Measurements from ENCODE around the gene IGSF9.

IGSF9 gene

DNA sequence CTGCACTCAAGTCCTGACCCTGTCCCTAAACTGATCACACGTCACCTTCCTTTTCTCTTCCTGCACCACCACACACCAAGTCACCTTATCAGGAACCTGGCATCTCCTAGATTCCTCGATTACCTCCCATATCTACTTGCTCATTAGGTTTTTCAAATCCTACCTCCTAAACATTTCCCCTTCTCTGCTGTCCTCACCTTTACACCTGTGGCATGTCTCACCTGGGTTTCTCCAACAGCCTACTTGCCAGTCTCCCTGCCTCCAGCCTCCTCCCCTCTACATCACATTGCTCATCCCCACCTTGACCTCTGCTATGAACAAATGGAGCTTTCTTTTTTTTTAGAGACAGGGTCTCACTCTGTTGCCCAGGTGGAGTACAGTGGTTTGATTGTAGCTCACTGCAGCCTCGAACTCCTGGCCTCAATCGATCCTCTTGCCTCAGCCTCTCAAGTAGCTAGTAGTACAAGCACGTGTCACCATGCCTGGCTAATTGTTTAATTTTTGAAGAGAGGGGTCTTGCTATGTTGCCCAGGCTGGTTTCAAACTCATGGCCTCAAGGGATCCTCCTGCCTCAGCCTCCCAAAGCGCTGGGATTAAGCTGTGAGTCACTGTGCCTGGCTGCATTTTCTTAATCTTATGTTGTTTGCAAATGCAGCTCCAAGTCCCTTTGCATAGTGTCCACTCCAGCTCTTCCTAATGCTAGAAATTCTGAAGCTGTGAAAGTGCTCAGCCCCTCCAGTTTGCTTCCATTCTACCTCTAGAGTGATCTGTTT, 6.3 kb downstream of the IGSF9 start:
- H3K4me3 ChIP-seq (ENCODE audit: low read depth, low read length), result no peak overlapping the region
- no peak for DNase-seq (ENCODE audit: low read depth)
- TF ChIP-seq, protein P1, sequence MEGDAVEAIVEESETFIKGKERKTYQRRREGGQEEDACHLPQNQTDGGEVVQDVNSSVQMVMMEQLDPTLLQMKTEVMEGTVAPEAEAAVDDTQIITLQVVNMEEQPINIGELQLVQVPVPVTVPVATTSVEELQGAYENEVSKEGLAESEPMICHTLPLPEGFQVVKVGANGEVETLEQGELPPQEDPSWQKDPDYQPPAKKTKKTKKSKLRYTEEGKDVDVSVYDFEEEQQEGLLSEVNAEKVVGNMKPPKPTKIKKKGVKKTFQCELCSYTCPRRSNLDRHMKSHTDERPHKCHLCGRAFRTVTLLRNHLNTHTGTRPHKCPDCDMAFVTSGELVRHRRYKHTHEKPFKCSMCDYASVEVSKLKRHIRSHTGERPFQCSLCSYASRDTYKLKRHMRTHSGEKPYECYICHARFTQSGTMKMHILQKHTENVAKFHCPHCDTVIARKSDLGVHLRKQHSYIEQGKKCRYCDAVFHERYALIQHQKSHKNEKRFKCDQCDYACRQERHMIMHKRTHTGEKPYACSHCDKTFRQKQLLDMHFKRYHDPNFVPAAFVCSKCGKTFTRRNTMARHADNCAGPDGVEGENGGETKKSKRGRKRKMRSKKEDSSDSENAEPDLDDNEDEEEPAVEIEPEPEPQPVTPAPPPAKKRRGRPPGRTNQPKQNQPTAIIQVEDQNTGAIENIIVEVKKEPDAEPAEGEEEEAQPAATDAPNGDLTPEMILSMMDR (IDR thresholded peaks at IDR 0.05; ENCODE audit: control insufficient read depth, extremely low read depth, insufficient read depth), result no peak

DNA sequence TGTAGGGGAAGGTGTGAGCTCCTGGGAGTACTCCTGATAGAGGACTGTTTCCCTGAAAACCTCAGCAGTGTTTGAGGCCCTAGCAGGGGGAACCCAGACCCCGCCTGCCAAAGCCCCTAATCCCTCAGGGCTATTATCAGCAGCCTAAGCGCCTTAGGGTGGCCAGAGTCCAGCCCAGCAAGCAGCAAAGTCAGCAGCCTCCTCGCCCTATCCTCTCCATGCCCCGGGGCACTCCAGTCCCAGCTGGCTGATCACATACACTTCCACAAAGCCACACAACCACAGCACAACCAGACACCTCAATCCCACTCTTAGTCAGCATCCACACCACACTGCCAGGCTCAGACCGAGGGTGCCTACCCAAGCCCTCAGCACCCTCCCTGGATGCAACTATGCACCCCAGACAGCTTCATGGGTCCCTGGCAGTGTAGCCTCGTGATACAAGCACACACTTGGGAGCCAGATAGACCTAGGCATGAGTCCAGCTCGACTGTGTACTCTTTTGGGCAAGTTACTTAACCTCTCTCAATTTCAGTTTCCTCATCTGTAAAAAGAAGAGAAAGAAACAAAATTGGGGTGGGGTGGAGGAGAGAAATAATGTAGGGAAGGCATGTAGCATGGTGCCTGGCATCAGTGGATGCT, 7.1 kb downstream of the IGSF9 start:
- no peak overlapping the region for H3K4me3 ChIP-seq (ENCODE audit: low read depth, low read length)

DNA sequence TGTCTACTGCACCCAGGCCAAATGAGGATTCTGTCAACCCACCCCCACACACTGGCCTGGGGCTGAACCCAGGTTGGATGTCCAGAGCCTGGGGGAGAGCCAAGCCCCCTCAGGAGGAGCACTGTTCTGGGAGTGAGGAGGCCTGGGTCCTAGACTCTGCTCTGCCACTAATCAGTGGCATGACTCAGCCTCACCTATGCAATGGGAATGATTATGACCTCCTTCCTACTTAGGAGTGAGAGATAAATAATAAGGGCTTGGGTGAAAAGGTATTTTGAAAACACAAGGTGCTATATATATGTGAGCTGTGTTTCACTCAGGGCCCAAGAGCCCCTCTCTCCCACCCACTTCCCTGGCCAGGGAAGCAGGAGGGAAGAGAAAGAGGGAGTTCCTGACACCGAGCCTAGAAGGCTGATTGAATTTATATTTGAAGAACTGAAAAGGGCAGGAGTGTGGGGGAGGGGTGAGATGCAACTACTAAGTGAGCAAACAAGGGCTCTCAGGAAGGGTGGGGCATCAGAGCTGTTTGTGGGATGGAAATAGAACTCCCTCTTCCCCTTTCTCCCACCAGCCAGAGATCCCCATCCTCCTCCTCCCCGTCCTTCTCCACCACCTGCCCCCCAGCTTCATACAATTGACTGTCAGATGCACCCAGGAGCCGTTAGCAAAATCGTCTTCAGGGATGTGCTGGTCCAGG, 8.2 kb downstream of the IGSF9 start:
- H3K4me3 ChIP-seq (ENCODE audit: low read depth, low read length), result no peak overlapping the region
- DNase-seq (ENCODE audit: low read depth), result no peak
- TF ChIP-seq, protein P1 (IDR thresholded peaks at IDR 0.05; ENCODE audit: control insufficient read depth, extremely low read depth, insufficient read depth), result no peak

More for the DNA sequence above, 7.1 kb downstream of the IGSF9 start:
- TF ChIP-seq, protein P1 (IDR thresholded peaks at IDR 0.05; ENCODE audit: control insufficient read depth, extremely low read depth, insufficient read depth), result no peak
- DNase-seq (ENCODE audit: low read depth), result no peak

DNA sequence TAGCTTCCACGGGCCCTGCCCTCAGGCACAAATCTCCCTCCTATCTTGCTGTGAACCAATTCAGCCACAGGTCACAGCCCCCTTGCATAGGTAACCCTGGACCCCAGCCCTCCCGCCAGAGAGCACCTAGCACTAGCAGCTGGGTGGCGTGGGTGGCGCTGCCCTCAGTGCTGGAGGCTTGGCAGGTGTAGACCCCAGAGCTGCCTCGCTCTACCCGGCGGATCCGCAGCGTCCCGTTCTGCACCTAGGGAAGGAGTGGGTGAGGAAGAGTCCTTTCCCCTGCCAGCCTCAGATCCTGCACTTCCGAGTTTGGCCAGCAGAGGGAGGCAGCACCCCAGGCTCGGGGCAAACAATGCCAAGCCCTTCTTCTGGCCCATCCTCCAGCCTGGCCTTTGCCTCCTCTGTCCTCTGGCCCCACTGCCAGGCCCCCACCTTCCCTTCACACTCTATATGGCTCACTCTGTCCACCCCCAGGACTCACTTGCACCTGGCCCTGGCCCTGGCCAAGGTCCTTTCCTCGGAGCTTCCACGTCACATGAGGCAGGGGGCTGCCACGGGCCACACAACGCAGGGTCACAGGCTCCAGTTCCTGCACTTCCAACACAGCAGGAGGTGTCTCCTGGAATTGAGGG, 9.0 kb downstream of the IGSF9 start:
- no peak for DNase-seq (ENCODE audit: low read depth)

DNA sequence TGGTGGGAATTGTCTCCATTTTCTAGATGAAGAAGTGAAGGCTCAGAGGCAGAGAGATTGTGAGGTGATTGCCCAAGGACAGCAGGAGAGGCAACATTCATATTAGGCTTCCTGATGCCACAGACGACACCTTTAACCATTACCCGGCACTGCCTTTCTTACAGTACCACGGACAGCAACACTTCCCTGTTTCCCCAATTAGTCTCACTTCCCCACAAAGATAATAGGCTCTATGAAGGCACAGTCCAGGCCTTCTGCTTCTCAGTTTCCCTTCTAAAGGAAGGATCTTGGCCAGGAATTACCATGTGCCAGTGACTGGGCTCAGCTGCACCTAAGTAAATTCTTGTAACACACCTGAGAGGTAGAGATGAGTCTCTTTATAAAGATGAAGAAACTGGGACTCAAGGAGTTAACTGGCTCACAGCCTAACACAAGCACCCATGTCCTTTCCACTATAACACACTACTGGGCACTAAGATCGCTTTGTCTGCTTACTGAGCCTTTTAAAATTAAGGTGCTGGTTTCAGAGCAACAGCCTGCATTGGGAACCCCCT, 9.6 kb downstream of the IGSF9 start:
- H3K4me3 ChIP-seq (ENCODE audit: low read depth, low read length), result no peak overlapping the region
- TF ChIP-seq, protein P1 (IDR thresholded peaks at IDR 0.05; ENCODE audit: control insufficient read depth, extremely low read depth, insufficient read depth), result no peak
- DNase-seq (ENCODE audit: low read depth), result no peak

More for the DNA sequence above, 9.0 kb downstream of the IGSF9 start:
- no peak overlapping the region for H3K4me3 ChIP-seq (ENCODE audit: low read depth, low read length)
- TF ChIP-seq, protein P1 (IDR thresholded peaks at IDR 0.05; ENCODE audit: control insufficient read depth, extremely low read depth, insufficient read depth), result peak; percentile 98

DNA sequence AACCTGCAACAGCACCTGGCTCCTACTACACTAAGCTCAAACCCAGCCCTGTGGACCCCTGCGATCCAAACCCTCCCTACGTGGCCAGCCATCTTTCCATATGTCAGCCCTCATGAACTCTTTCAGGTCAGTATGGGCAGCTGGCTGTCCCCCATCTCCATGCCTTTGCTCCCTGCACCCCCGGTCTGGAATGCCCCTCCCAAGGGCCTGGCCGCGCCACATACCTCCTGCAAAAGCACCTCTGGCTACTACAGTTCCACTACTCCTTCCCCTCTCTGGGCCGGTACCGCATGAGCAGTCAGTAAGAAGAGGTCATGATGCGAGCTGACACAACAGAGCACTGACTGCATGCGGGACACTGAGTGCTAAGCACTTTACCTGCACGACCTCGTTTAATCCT, 10.1 kb downstream of the IGSF9 start:
- TF ChIP-seq, protein P1 (IDR thresholded peaks at IDR 0.05; ENCODE audit: control insufficient read depth, extremely low read depth, insufficient read depth), result no peak
- H3K4me3 ChIP-seq (ENCODE audit: low read depth, low read length), result no peak overlapping the region
- no peak for DNase-seq (ENCODE audit: low read depth)
